Caco-2 (cell line): Measurements from ENCODE around the gene TMEM40. TPM values are rescaled to one million over a fixed set of nuclear protein-coding genes. Genes with fewer than 3 reads are reported as not detected.

Source experiments
- BruUV-seq: library from RNA; stranded (reverse); fragments of 400-500 nt; replicated peaks from 2 replicates; lab custom pipeline; 2021; lab: Mats Ljungman, UMichigan
- CTCF ChIA-PET: fragments of 300-600 bp; sonication (Branson Sonifier 250); formaldehyde crosslinking; loops from one replicate; lab custom pipeline; 2022; ENCODE audit warnings: antibody characterized with exemption; lab: Charles Lee
- POLR2A ChIA-PET: fragments of 300-600 bp; sonication (Branson Sonifier 250); formaldehyde crosslinking; loops from one replicate; lab custom pipeline; 2022; ENCODE audit warnings: antibody characterized with exemption; lab: Charles Lee
- DNase-seq, 2 experiments: peaks; one replicate each; pipeline versions ENCODE4 v3.0.0 to v3.0.0-alpha.2; 2020 to 2022
- H3K27me3 ChIP-seq: replicated peaks from 2 replicates; pipeline ENCODE4 v1.6.0; 2011; ENCODE audit warnings: low read length; ENCODE audit not compliant: control insufficient read depth, insufficient read depth
- H3K36me3 ChIP-seq: 2 replicates; pipeline ENCODE4 v1.5.1; 2011; ENCODE audit warnings: low read length; ENCODE audit not compliant: control insufficient read depth, insufficient read depth
- H3K4me1 ChIP-seq: fragments of 250-450 bp; sonication (Bioruptor Pico); 2 replicates; pipeline ENCODE4 v1.5.1; 2020; ENCODE audit warnings: mild to moderate bottlenecking
- H3K4me3 ChIP-seq: 2 replicates; pipeline ENCODE4 v1.5.1; 2011; ENCODE audit warnings: low read depth, mild to moderate bottlenecking, control low read depth, low read length
- H3K9me3 ChIP-seq: fragments of 250-450 bp; sonication (Bioruptor Pico); 2 replicates; pipeline ENCODE4 v1.5.1; 2020; ENCODE audit warnings: mild to moderate bottlenecking, moderate library complexity
- H3K27ac Mint-ChIP-seq: one replicate; pipeline ENCODE4 v1.8.0; 2022; ENCODE audit warnings: mixed read lengths; ENCODE audit not compliant: unreplicated experiment
- H3K27me3 Mint-ChIP-seq: one replicate; pipeline ENCODE4 v1.8.0; 2022; ENCODE audit warnings: mixed read lengths; ENCODE audit not compliant: insufficient read depth, unreplicated experiment
- H3K36me3 Mint-ChIP-seq: one replicate; pipeline ENCODE4 v1.8.0; 2022; ENCODE audit warnings: mild to moderate bottlenecking, mixed read lengths; ENCODE audit not compliant: insufficient read depth, unreplicated experiment
- H3K4me1 Mint-ChIP-seq: one replicate; pipeline ENCODE4 v1.8.0; 2022; ENCODE audit warnings: low read depth, mixed read lengths; ENCODE audit not compliant: unreplicated experiment
- H3K4me3 Mint-ChIP-seq: one replicate; pipeline ENCODE4 v1.8.0; 2022; ENCODE audit warnings: mild to moderate bottlenecking, moderate library complexity, mixed read lengths; ENCODE audit not compliant: unreplicated experiment
- H3K9me3 Mint-ChIP-seq: one replicate; pipeline ENCODE4 v1.8.0; 2022; ENCODE audit warnings: mixed read lengths; ENCODE audit not compliant: unreplicated experiment
- CTCF ChIP-seq, 2 experiments: fragments of 200-600 bp in 1 of 2; IDR thresholded peaks; 1 replicate in 1 of 2; 2 replicates in 1 of 2; pipeline versions ENCODE4 v1.5.1 to v1.8.0; 2011 to 2022; ENCODE audit warnings: antibody characterized with exemption in 1 of 2, control low read depth in 1 of 2, inconsistent platforms in 1 of 2, low read depth in 1 of 2, low read length in 1 of 2, mild to moderate bottlenecking in 1 of 2, moderate library complexity in 1 of 2; ENCODE audit not compliant: insufficient read depth in 1 of 2, severe bottlenecking in 1 of 2, unreplicated experiment in 1 of 2
- intact Hi-C: fragments of 100-400 bp; cut with micrococcal nuclease; formaldehyde crosslinking; loops from one replicate; pipeline ENCODE4 v1.10.0; 2022; ENCODE audit not compliant: unreplicated experiment
- total RNA-seq: library from RNA; stranded (reverse); gene quantifications from 2 replicates; pipeline ENCODE4 v1.2.3, GENCODE V29; 2022

The TMEM40 gene
- total RNA-seq, 1 experiment from 2014 or later: 0.86 TPM

GRCh38 chr3:12733566-12733965 is 25.5 kb downstream of the TMEM40 start:
- Histone ChIP-seq H3K9me3 (no peaks in the 10 kb centered on the region), H3K4me1 (peaks cover 6% of the 10 kb centered on the region; the same call in 1 of the 2 replicates), H3K4me3 (no peak overlapping the region), H3K36me3 (no peaks in the 10 kb centered on the region), H3K27me3 (no peaks in the 10 kb centered on the region)
- no TSS peak for BruUV-seq
- no peak for DNase-seq
- TF ChIP-seq CTCF (IDR thresholded peaks at IDR 0.05; ENCODE audit: insufficient read depth in 1 of 2, low read depth in 1 of 2, low read length in 1 of 2, severe bottlenecking in 1 of 2, unreplicated experiment in 1 of 2): no peak
- Mint-ChIP-seq H3K27ac (no peak overlapping the region), H3K4me3 (no peak overlapping the region), H3K9me3 (peaks cover 9% of the 10 kb centered on the region), H3K36me3 (no peaks in the 10 kb centered on the region), H3K4me1 (peaks cover 4% of the 10 kb centered on the region), H3K27me3 (no peaks in the 10 kb centered on the region)
- CTCF ChIA-PET: no interaction called here
- POLR2A ChIA-PET: no interaction called here
- intact Hi-C loops: no loop called here

DNA sequence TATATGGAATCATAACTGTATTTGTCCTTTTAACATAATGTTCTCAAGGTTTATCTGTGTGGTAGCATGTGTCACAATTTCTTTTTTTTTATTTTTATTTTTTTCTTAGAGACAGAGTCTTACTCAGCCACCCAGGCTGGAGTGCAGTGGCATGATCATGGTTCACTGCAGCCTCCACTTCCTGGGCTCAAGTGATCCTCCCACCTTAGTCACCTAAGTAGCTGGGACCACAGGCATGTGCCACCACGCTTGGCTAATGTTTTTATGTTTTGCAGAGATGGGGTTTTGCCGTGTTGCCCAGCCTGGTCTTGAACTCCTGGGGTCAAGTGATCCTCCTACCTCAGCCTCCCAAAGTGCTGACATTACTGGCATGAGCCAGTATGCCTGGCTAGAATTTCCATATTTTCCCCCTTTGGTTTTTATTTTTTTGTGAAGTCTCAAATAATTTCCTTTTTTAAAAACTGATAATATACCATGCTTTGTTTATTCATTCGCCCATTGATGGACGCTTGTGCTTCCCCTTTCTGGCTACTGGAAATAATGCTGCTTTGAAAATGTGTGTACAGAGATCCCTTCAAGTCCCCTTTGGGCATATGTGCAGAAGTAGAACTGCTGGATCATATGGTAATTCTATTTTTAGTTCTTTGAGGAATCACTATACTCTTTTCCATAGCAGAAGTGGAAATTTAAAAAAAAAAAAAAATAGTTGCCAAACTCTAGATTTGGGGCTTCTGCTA is 28.4 kb downstream of the TMEM40 start:
- Histone ChIP-seq H3K27me3 (no peaks in the 10 kb centered on the region), H3K4me1 (peaks cover 15% of the 10 kb centered on the region), H3K36me3 (no peaks in the 10 kb centered on the region), H3K9me3 (no peaks in the 10 kb centered on the region), H3K4me3 (no peak overlapping the region)
- no peak for TF ChIP-seq CTCF (IDR thresholded peaks at IDR 0.05; ENCODE audit: insufficient read depth in 1 of 2, low read depth in 1 of 2, low read length in 1 of 2, severe bottlenecking in 1 of 2, unreplicated experiment in 1 of 2)
- BruUV-seq: no TSS peak
- H3K4me3 Mint-ChIP-seq: no peak overlapping the region
- peaks cover 9% of the 10 kb centered on the region for H3K9me3 Mint-ChIP-seq
- no peaks in the 10 kb centered on the region for H3K27me3 Mint-ChIP-seq
- DNase-seq: no peak
- intact Hi-C loops: no loop called here
- no peaks in the 10 kb centered on the region for H3K36me3 Mint-ChIP-seq
- ChIA-PET CTCF (no interaction called here), POLR2A (no interaction called here)
- H3K4me1 Mint-ChIP-seq: peaks cover 6% of the 10 kb centered on the region
- H3K27ac Mint-ChIP-seq: no peak overlapping the region

DNA sequence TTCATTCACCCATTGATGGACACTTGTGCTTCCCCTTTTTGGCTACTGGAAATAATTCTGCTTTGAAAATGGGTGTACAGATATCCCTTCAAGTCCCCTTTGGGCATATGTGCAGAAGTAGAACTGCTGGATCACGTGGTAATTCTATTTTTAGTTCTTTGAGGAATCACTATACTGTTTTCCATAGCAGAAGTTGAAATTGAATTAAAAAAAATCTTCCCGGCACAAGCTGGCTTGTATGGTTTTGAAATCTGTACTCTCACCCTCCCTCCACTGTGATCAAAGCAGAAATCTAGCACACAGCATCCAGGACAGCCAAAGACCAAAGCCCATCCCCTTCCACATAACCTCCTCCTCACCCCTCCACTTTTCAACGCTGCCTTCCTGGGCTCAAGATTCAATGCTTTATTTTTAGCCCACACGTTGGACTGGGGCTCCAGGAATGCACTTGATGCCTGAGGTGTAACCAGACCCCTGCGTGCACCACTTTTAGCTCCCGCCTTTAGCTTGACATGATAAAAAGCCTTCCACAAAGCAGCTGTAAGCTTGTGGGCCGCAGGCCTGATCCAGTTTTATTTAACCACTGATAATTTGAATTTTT is 29.9 kb downstream of the TMEM40 start:
- TF ChIP-seq CTCF (IDR thresholded peaks at IDR 0.05; ENCODE audit: insufficient read depth in 1 of 2, low read depth in 1 of 2, low read length in 1 of 2, severe bottlenecking in 1 of 2, unreplicated experiment in 1 of 2): no peak
- BruUV-seq: no TSS peak
- Mint-ChIP-seq H3K27ac (no peak overlapping the region), H3K4me3 (no peak overlapping the region), H3K36me3 (no peaks in the 10 kb centered on the region), H3K9me3 (peaks cover 9% of the 10 kb centered on the region), H3K4me1 (peaks cover 6% of the 10 kb centered on the region), H3K27me3 (no peaks in the 10 kb centered on the region)
- H3K36me3 ChIP-seq: no peaks in the 10 kb centered on the region
- no peaks in the 10 kb centered on the region for H3K9me3 ChIP-seq
- no peaks in the 10 kb centered on the region for H3K27me3 ChIP-seq
- no peak for DNase-seq
- ChIA-PET CTCF (no interaction called here), POLR2A (interaction anchor here (0.5 kb wide), 1 partner anchor 121 kb away, joined by 6 read pairs; no protein-coding TSS in a partner anchor)
- peaks cover 15% of the 10 kb centered on the region for H3K4me1 ChIP-seq
- no peak overlapping the region for H3K4me3 ChIP-seq
- intact Hi-C loops: no loop called here
